ENCODE measurements around the gene SURF1. TPM values are rescaled to one million over a fixed set of nuclear protein-coding genes. Genes with fewer than 3 reads are reported as not detected.

Gene SURF1
- total RNA-seq, 1 donor from 2014 or later = 16.6 TPM

GRCh38 chr9:133366435-133366834, 10.1 kb upstream of the SURF1 start:
- DNase-seq (ENCODE audit: extremely low read depth, low read depth, low spot score) = no peak

GRCh38 chr9:133362359-133363044, 6.2 kb upstream of the SURF1 start:
- no peak for DNase-seq (ENCODE audit: extremely low read depth, low read depth, low spot score)

GRCh38 chr9:133361507-133362092, 5.3 kb upstream of the SURF1 start:
- no peak for DNase-seq (ENCODE audit: extremely low read depth, low read depth, low spot score)

GRCh38 chr9:133360400-133361393, 4.4 kb upstream of the SURF1 start:
- no peak for DNase-seq (ENCODE audit: extremely low read depth, low read depth, low spot score)

GRCh38 chr9:133359399-133360175, 3.3 kb upstream of the SURF1 start:
- DNase-seq (ENCODE audit: extremely low read depth, low read depth, low spot score) = no peak

GRCh38 chr9:133357656-133358055, 1.4 kb upstream of the SURF1 start:
- DNase-seq (ENCODE audit: extremely low read depth, low read depth, low spot score) = no peak

GRCh38 chr9:133355881-133356357, 368 bp downstream of the SURF1 start:
- DNase-seq (ENCODE audit: extremely low read depth, low read depth, low spot score) = no peak

- DNase-seq (ENCODE audit: extremely low read depth, low read depth, low spot score) = no peak
These were observed 1.5 kb downstream of the SURF1 start for GRCh38 chr9:133354766-133355165.

GRCh38 chr9:133353548-133353947, 2.7 kb downstream of the SURF1 start:
- no peak for DNase-seq (ENCODE audit: extremely low read depth, low read depth, low spot score)

GRCh38 chr9:133352635-133353340, 3.5 kb downstream of the SURF1 start:
- no peak for DNase-seq (ENCODE audit: extremely low read depth, low read depth, low spot score)

GRCh38 chr9:133351908-133352634, 4.2 kb downstream of the SURF1 start:
- DNase-seq (ENCODE audit: extremely low read depth, low read depth, low spot score) = no peak

GRCh38 chr9:133351526-133351907, 4.8 kb downstream of the SURF1 start:
- DNase-seq (ENCODE audit: extremely low read depth, low read depth, low spot score) = no peak

GRCh38 chr9:133349965-133350616, 6.2 kb downstream of the SURF1 start:
- DNase-seq (ENCODE audit: extremely low read depth, low read depth, low spot score) = no peak

GRCh38 chr9:133348718-133349573, 7.3 kb downstream of the SURF1 start:
- no peak for DNase-seq (ENCODE audit: extremely low read depth, low read depth, low spot score)

- DNase-seq (ENCODE audit: extremely low read depth, low read depth, low spot score) = peak; percentile 88
These were observed 8.1 kb downstream of the SURF1 start, which contains the start of the genes MED22 and RPL7A for GRCh38 chr9:133347985-133348717. MED22 (minus strand) TSS chr9:133348131; CDS start chr9:133346662, 1,469 bp downstream. RPL7A (plus strand) TSS chr9:133348218; CDS start chr9:133348244, 26 bp downstream.

GRCh38 chr9:133347515-133347984, 8.7 kb downstream of the SURF1 start:
- no peak for DNase-seq (ENCODE audit: extremely low read depth, low read depth, low spot score)
